HG02885 (cell line): ENCODE measurements around the gene ZNF595.
"Not testable (repeated sequence)": the region's sequence is repeated elsewhere in the genome, so short reads cannot be mapped to it uniquely, and the experiment has no call there.

Source experiments
- ATAC-seq: cut with Tn5 transposase; IDR thresholded peaks from one replicate; pipeline ENCODE4 v1.9.1; 2021; ENCODE audit warnings: mild to moderate bottlenecking; ENCODE audit not compliant: unreplicated experiment, poor library complexity

ZNF595 gene

GRCh38 chr4:52804-53479 is at the start of gene ZNF595:
Gene ZNF595, plus strand, starts transcription at chr4:53321. Its CDS starts 168 bp downstream, at chr4:53489.
- ATAC-seq, result peak; percentile 76

- ATAC-seq, result not testable (repeated sequence)
Measured at GRCh38 chr4:9937-10870, 42.9 kb upstream of the ZNF595 start.

GRCh38 chr4:11095-11815 is 41.9 kb upstream of the ZNF595 start:
- ATAC-seq, result not testable (repeated sequence)

- ATAC-seq, result peak; percentile 97
Measured at GRCh38 chr4:11816-12417, 41.2 kb upstream of the ZNF595 start.

GRCh38 chr4:18128-18527 is 35.0 kb upstream of the ZNF595 start:
- not testable (repeated sequence) for ATAC-seq

GRCh38 chr4:18589-18988 is 34.5 kb upstream of the ZNF595 start:
- not testable (repeated sequence) for ATAC-seq

- not testable (repeated sequence) for ATAC-seq
Measured at GRCh38 chr4:22882-23281, 30.2 kb upstream of the ZNF595 start.

GRCh38 chr4:24359-24758 is 28.8 kb upstream of the ZNF595 start:
- ATAC-seq, result not testable (repeated sequence)

- ATAC-seq, result not testable (repeated sequence)
Measured at GRCh38 chr4:27501-27900, 25.6 kb upstream of the ZNF595 start.

- ATAC-seq, result peak; percentile 55
Measured at GRCh38 chr4:28767-29542, 24.2 kb upstream of the ZNF595 start.

GRCh38 chr4:33314-33713 is 19.8 kb upstream of the ZNF595 start:
- ATAC-seq, result not testable (repeated sequence)

- not testable (repeated sequence) for ATAC-seq
Measured at GRCh38 chr4:36559-37415, 16.3 kb upstream of the ZNF595 start.

- ATAC-seq, result not testable (repeated sequence)
Measured at GRCh38 chr4:38202-38601, 14.9 kb upstream of the ZNF595 start.

- ATAC-seq, result peak; percentile 39
Measured at GRCh38 chr4:43375-43774, 9.7 kb upstream of the ZNF595 start.

- ATAC-seq, result not testable (repeated sequence)
Measured at GRCh38 chr4:51253-51652, 1.9 kb upstream of the ZNF595 start.

GRCh38 chr4:51655-52277 is 1.4 kb upstream of the ZNF595 start:
- peak; percentile 50 for ATAC-seq

GRCh38 chr4:53521-53920 is 400 bp downstream of the ZNF595 start:
- ATAC-seq, result not testable (repeated sequence)

- not testable (repeated sequence) for ATAC-seq
Measured at GRCh38 chr4:64733-65132, 11.6 kb downstream of the ZNF595 start.
